SK-N-SH (cell line): Measurements from ENCODE around the gene RASA3.

Experiments
- EP300 ChIP-seq, 2 experiments: IDR thresholded peaks; 2 replicates each; pipeline versions ENCODE4 v1.4.0 to v1.6.1; 2012; ENCODE audit warnings: borderline replicate concordance in 1 of 2, low read depth in 1 of 2, low read length in 1 of 2
- GABPA ChIP-seq: IDR thresholded peaks from 2 replicates; pipeline ENCODE4 v1.4.0; 2012; ENCODE audit warnings: low read depth, mild to moderate bottlenecking
- RAD21 ChIP-seq: IDR thresholded peaks from 2 replicates; pipeline ENCODE4 v1.6.1; 2012; ENCODE audit warnings: mild to moderate bottlenecking, low read length
- TF ChIP-seq, protein P1 (sequence below): fragments of 150-350 bp; IDR thresholded peaks from 2 replicates; pipeline ENCODE4 v1.6.1; 2017; ENCODE audit warnings: antibody characterized with exemption, low read length, low read depth, borderline replicate concordance

DNA sequence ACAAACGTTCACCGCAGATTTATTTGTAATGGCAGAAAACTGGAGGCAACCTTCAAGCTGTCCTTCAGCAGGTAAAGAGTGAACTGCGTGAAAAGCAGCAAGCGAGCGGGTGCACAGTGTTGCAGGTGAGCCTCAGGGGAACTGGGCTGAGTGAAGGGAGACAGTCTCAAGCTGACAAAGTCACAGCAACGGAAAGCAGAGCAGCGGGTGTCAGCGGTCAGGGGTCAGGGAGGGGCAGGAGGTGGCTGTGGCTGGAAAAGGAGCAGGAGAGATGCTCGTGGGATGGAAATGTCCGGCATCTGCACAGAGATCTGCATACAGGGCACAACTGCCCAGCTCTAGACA lies 8.5 kb upstream of the RASA3 start:
- TF ChIP-seq EP300 (IDR thresholded peaks at IDR 0.05; ENCODE audit: borderline replicate concordance in 1 of 2, low read depth in 1 of 2, low read length in 1 of 2) = no peak
- TF ChIP-seq, protein P1, sequence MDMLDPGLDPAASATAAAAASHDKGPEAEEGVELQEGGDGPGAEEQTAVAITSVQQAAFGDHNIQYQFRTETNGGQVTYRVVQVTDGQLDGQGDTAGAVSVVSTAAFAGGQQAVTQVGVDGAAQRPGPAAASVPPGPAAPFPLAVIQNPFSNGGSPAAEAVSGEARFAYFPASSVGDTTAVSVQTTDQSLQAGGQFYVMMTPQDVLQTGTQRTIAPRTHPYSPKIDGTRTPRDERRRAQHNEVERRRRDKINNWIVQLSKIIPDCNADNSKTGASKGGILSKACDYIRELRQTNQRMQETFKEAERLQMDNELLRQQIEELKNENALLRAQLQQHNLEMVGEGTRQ = no peak
- no peak for TF ChIP-seq RAD21
- no peak for TF ChIP-seq GABPA
